GM12873 (cell line): ENCODE results near the gene DCTN3.

Experiments used
- CTCF ChIP-seq: IDR thresholded peaks from 2 replicates; pipeline ENCODE4 v1.5.1; 2012; ENCODE audit warnings: low read depth, mild to moderate bottlenecking, moderate library complexity, low read length, control low read depth; ENCODE audit not compliant: insufficient read depth; ENCODE audit errors: missing control alignments

DCTN3 gene

GRCh38 chr9:34611251-34611810 lies 9.0 kb downstream of the DCTN3 start:
- TF ChIP-seq CTCF = no peak

GRCh38 chr9:34610434-34611206 lies 9.7 kb downstream of the DCTN3 start:
- no peak for TF ChIP-seq CTCF

- no peak for TF ChIP-seq CTCF
Measured at GRCh38 chr9:34607331-34607730, 13.0 kb downstream of the DCTN3 start.

GRCh38 chr9:34606905-34607304 lies 13.4 kb downstream of the DCTN3 start:
- no peak for TF ChIP-seq CTCF

- no peak for TF ChIP-seq CTCF
Measured at GRCh38 chr9:34606190-34606589, 14.1 kb downstream of the DCTN3 start.

- peak; percentile 89 for TF ChIP-seq CTCF
Measured at GRCh38 chr9:34603610-34604231, 16.6 kb downstream of the DCTN3 start.

GRCh38 chr9:34601937-34602573 lies 18.2 kb downstream of the DCTN3 start:
- TF ChIP-seq CTCF = no peak
